HG03095 (cell line): ENCODE data around the gene GRIN1.

ENCODE experiments used
- ATAC-seq: cut with Tn5 transposase; IDR thresholded peaks from one replicate; pipeline ENCODE4 v1.9.1; 2021; ENCODE audit warnings: moderate library complexity; ENCODE audit not compliant: unreplicated experiment

Gene GRIN1

DNA sequence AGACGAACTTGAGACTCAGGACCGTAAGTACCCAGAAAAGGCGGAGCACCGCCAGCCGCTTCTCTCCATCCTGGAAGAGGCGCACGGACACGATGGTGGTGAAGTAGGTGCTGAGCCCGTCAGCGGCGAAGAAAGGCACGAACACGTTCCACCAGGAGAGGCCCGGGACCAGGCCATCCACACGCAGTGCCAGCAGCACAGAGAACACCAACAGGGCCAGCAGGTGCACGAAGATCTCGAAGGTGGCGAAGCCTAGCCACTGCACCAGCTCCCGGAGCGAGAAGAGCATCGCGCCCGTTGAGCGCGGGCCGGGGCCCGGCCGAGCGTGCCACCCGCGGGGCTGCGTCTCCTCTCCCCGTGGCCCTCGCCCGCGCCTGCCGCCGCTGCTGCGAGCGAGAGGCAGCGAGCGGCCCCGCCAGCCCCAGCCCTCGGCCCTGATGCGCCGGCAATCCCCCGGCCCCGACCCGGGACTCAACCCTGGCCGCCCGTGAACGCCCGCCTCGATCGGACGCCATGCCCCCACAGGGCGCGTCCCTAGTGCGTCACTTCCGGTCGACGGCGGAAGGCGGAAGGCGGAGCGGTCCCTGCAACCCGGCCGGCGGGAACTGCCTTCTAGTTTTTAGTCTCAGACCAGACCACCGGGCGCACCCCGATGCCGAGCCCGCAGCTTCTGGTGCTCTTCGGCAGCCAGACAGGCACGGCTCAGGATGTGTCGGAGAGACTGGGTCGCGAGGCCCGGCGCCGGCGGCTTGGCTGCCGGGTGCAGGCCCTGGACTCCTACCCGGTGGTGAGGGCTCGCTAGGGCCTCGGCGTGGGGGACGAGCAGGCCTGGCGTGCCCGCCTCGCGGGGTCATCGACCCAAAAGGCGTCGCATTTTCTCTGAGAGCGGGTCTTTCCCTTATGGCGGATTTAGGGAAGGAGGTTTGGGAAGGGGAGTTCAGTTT is 66.4 kb downstream of the GRIN1 start, which contains the start of the genes NDOR1 and TMEM203:
TSS of gene NDOR1 (plus strand) at position 575 of the 944 bp plus-strand sequence. CDS start at position 653, 78 bp downstream.
TSS of gene TMEM203 (minus strand) at position 523 of the 944 bp plus-strand sequence. CDS start at position 289, 234 bp downstream.
- no peak for ATAC-seq

DNA sequence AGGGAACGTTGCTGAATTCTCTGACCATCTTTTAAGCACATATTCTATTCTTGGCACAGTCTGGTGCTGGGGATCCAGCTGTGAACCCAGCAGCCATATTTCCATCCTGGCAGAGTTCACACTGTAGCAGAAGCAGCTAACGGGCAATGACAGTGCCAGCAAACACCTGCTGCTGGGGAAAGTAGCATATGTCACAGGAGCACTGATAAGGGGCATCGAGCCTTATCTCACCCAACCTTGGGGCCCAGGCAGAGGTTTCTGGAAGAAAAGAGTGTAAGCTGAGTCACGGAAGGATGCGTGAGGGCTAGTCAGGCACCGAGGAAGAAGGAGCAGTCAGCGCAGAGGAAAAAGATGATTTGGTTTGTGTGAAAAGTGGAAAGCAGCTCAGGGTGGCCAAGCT is 67.6 kb downstream of the GRIN1 start:
- ATAC-seq: no peak

DNA sequence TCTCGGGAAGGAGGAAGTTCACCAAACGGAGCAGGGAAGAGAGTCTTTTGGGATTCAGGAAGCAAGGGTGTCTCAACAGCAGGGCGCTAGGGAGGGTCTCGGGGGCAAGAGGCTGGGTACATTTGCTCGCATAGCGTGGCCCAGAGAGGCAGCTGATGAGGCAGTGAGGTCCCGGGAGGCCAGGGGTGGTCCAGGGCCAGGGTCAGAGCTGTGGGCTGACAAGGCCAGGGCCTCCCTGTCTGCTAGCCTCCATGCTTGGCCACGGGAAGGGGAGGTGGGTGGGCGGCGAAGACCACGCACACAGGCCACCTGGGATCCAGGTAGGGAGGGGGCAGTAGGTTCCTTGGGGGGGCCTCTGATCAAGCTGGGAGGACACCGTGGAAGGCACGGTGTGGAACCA is 72.6 kb downstream of the GRIN1 start:
- no peak for ATAC-seq

DNA sequence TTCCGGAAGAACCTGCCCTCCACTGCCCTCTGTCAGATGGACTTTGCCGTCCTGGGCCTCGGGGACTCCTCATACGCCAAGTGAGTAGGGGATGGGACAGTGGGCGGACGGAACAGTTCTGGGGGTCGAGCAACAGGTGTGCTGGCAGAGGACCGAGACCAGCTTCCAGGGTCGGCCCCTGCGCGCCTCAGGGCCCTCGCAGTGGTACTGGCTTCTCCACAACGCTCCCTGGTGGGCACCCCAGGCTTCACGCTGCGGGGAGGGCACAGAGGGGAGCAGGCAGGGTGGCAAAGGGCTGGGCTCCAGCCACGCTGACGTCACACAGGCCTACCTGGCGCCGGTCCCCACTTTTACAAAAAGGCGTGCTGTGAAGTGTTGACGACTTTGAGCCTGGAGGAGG is 73.6 kb downstream of the GRIN1 start:
- no peak for ATAC-seq

DNA sequence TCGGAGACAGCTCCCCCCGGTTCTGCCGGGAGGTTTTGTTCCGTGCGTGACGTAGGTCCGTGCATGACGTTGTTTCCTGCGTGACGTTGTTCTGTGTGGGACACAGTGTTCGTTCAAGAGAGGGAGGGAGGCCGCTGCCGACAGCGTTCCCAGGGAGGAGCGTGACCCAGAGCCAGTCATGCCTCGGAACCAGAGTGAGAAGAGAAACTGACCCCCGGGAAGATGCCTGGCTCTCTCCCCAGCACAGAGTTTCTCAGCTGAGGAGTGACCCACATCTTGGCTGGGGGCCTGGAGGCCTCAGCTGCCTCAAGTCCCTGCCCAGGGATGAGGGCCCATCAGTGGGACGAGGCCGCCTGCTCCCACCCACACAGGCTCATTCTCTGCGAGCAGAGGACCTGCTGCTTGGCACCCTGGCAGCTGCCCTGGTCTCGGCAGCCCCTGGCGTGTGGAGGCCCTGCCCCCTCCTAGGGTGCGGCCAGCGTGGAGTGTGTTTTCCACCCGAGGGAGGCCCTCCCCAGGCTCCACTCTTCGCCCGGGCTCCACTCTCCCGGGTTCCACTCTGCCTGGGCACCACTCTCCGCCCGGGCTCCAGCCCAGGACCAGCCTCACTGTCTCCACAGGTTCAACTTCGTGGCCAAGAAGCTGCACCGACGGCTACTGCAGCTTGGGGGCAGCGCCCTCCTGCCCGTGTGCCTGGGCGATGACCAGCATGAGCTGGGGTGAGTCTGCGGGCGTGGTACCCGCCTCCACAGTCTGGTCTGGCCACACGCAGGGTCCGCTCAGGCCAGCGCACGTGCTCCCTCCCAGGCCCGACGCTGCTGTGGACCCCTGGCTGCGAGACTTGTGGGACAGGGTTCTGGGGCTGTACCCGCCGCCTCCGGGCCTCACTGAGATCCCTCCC is 74.5 kb downstream of the GRIN1 start:
- no peak for ATAC-seq

DNA sequence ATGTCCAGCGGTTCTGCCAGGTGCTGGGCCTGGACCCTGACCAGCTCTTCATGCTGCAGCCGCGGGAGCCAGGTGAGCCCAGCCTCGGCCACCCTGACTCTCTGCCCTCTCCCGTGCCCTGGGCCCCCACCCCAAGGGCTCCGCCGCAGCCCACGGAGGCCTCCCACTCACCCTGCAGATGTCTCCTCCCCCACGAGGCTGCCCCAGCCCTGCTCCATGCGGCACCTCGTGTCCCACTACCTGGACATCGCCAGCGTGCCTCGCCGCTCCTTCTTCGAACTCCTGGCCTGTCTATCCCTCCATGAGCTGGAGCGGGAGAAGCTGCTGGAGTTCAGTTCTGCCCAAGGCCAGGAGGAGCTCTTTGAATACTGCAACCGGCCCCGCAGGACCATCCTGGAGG is 75.7 kb downstream of the GRIN1 start:
- no peak for ATAC-seq

DNA sequence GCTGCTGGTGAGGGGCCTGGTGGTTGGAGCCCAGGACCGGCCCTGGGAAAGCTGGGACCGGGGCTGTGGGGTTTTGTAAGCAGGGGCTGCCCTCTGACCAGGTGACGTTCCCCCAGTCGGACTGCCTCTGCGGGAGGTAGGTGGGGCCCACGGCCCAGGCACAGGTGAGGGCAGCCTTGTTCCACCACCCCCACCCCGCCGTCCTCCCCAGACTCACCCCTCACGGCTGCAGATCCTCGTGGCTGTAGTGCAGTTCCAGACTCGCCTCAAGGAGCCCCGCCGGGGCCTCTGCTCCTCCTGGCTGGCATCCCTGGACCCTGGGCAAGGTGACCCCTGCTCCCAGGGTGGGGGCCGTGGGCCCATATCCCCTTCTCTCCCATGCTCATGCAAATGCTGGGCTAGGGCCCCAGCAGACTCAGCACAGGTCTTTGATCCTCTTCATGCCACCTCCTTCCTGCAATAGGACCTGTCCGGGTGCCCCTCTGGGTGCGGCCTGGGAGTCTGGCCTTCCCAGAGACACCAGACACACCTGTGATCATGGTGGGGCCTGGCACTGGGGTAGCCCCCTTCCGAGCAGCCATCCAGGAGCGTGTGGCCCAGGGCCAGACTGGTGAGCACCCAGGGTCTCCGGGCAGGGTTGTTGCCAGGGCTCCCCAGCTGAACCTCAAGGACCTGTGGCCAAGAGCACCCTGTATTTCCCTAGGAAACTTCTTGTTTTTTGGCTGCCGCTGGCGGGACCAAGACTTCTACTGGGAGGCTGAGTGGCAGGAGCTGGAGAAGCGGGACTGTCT is 76.4 kb downstream of the GRIN1 start:
- no peak for ATAC-seq

DNA sequence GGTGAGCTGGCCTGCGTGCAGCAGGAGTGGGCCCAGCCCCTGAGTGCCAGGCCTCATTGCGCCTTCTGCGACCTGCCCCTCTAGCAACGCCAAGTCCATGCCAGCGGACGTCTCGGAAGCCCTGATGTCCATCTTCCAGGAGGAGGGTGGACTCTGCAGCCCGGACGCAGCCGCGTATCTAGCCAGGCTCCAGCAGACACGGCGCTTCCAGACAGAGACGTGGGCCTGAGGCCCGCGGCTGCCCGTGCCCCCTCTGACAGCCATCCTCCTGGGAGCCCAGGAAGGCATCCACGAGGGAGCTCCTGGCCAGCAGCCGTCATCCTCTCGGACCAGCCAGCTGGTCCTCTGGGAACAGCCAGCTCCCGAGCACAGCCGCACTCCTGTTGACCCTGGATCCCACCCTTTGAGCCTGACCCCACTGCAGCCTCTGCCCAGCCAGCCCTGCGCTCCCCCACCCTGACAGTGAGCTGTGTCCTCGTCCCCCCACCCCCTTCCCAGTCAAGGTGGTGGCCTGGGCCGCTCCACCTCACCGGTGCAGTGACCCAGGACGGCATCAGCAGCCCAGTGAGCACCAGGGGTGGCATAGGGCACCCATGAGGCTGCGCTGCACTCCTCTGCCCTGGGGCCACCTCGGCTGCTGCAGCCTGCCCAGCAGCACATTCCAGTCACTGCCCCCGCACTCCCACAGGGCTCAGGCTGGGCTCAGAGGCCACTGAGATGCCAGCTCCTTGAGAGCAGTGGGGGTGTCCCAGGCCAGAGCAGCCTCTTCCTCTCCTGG is 77.4 kb downstream of the GRIN1 start:
- ATAC-seq: no peak

DNA sequence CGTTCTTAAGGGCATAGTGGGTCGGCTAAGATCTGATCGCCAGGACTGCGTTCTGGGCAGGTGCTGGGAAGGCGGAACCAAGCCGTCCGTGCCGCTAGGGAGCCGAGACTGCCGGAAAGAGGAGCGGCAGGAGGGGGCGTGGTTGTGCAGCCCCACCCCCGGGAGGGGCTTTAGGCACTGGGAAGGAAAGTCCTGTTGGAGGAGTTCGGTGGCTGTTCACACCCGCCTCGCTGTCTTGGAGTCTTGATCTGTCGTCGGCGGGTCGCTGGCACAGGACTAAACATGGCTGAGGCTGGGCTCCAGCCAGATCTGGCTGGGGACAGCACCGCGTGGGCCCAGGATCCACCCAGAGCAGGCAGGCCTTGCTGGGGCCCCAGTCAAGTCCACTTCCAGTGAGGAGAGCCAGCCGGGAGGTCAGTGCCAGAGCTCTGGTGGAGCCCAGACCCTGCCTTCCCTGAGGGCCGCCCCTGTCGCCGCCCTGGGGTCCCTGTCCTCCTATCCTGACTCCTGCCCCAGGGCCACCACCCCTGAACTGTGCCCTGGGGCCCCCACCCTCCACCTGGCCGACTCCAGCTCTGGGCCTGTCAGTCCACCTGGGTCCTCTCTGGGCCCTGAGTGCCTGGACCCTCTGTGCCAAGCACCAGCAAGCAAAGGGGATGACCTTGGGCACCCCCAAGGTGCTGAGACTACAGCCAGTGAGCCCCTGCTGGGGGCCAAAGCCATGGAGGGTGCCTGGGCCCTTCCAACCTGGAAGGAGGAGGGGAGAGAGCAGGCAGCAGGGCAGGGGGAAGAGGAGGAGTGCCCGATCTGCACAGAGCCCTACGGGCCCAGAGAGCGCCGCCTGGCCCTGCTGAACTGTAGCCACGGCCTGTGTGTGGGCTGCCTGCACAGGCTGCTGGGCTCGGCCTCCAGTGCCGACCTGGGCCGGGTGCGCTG is 78.6 kb downstream of the GRIN1 start:
- ATAC-seq: no peak

DNA sequence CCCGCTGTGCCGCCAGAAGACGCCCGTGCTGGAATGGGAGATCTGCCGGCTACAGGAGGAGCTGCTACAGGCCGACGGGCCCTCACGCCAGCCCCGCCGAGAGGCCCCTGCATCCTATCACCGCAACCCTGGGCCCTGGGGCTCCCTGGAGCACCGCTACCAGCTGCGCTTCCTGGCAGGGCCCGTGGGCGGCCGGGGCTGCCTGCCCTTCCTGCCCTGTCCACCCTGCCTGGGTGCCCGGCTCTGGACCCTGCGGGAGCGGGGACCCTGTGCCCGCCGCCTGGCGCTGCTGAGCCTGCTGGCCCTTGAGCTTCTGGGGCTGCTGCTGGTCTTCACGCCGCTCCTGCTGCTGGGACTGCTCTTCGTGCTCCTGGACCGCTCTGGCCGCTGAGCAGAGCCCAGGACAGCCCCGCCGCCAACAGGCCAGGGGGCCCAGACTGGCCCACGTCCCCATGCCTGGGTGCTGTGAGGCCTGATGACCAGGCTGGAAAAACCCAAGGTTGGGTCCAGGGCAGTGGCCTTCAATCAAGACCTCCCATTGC is 79.3 kb downstream of the GRIN1 start:
- ATAC-seq: no peak
